MM.1S (cell line): ENCODE measurements around the gene AGBL4.

Experiments
- CTCF ChIP-seq: fragments of 300-600 bp; sonication (generic); IDR thresholded peaks from 2 replicates; pipeline ENCODE4 v1.5.1; 2016; ENCODE audit warnings: antibody characterized with exemption, low read length, mixed read lengths
- EZH2 ChIP-seq: fragments of 300-600 bp; sonication (generic); optimal IDR thresholded peaks from 2 replicates; pipeline ENCODE3; 2017; ENCODE audit warnings: low read depth, mild to moderate bottlenecking, antibody characterized with exemption, low read length, mixed read lengths

GRCh38 chr1:49526672-49527071 is 497.1 kb downstream of the AGBL4 start:
- no peak for TF ChIP-seq CTCF
- TF ChIP-seq EZH2 = no peak
